Activated naive CD8-positive, alpha-beta T cell treated with anti-CD3 and anti-CD28 coated beads, Interleukin-2, amount 10 ng/mL, durations not matched to agents 7 days and 5 days (primary cell): ENCODE results near the gene KCNJ4. TPM values are rescaled to one million over a fixed set of nuclear protein-coding genes. Genes with fewer than 3 reads are reported as not detected.
A peak's percentile ranks its signal among the peaks of the same experiment; 100 is the strongest.

ENCODE experiments used
- ATAC-seq: fragments of 150-1000 bp; cut with Tn5 transposase; one replicate; pipeline ENCODE4 v1.10.0; 2021; ENCODE audit warnings: low read depth, moderate library complexity
- POLR2A ChIA-PET: fragments of 350-600 bp; sonication (Branson Sonifier 250); formaldehyde crosslinking; loops from one replicate; lab custom pipeline; 2021; ENCODE audit warnings: antibody characterized with exemption; lab: Charles Lee
- DNase-seq: peaks from one replicate; pipeline ENCODE4 v3.0.0; 2021
- H3K27ac Mint-ChIP-seq: one replicate; pipeline ENCODE4 v1.8.0; 2022; ENCODE audit warnings: mild to moderate bottlenecking, mixed read lengths
- H3K27me3 Mint-ChIP-seq: one replicate; pipeline ENCODE4 v1.8.0; 2022; ENCODE audit warnings: mild to moderate bottlenecking, moderate library complexity, mixed read lengths
- H3K36me3 Mint-ChIP-seq: one replicate; pipeline ENCODE4 v1.8.0; 2021; ENCODE audit warnings: mild to moderate bottlenecking, mixed read lengths
- H3K4me1 Mint-ChIP-seq: one replicate; pipeline ENCODE4 v1.8.0; 2021; ENCODE audit warnings: mixed read lengths
- H3K4me3 Mint-ChIP-seq: one replicate; pipeline ENCODE4 v1.8.0; 2022; ENCODE audit warnings: mild to moderate bottlenecking, moderate library complexity, mixed read lengths
- H3K9me3 Mint-ChIP-seq: one replicate; pipeline ENCODE4 v1.8.0; 2021; ENCODE audit warnings: mixed read lengths
- total RNA-seq, 2 experiments: library from RNA; stranded (reverse); gene quantifications; one replicate each; pipeline ENCODE4 v1.2.3, GENCODE V29; 2021

Gene KCNJ4
- total RNA-seq, 2 experiments from 2014 or later, result not detected

- ATAC-seq, result no peak
- H3K36me3 Mint-ChIP-seq, result no peaks in the 10 kb centered on the region
- H3K27me3 Mint-ChIP-seq, result no peaks in the 10 kb centered on the region
- no peaks in the 10 kb centered on the region for H3K9me3 Mint-ChIP-seq
- H3K4me1 Mint-ChIP-seq, result no peaks in the 10 kb centered on the region
- H3K4me3 Mint-ChIP-seq, result no peak overlapping the region
- no peak overlapping the region for H3K27ac Mint-ChIP-seq
- no peak for DNase-seq
- POLR2A ChIA-PET, result no interaction called here
Measured at GRCh38 chr22:38428714-38429113, 26.3 kb downstream of the KCNJ4 start.

GRCh38 chr22:38427940-38428339 lies 27.1 kb downstream of the KCNJ4 start:
- DNase-seq (no peak), ATAC-seq (no peak)
- POLR2A ChIA-PET, result no interaction called here
- H3K27me3 Mint-ChIP-seq, result no peaks in the 10 kb centered on the region
- H3K9me3 Mint-ChIP-seq, result no peaks in the 10 kb centered on the region
- no peak overlapping the region for H3K4me3 Mint-ChIP-seq
- no peak overlapping the region for H3K27ac Mint-ChIP-seq
- H3K36me3 Mint-ChIP-seq, result no peaks in the 10 kb centered on the region
- no peaks in the 10 kb centered on the region for H3K4me1 Mint-ChIP-seq

- Mint-ChIP-seq H3K27me3 (no peaks in the 10 kb centered on the region), H3K9me3 (no peaks in the 10 kb centered on the region), H3K27ac (no peak overlapping the region), H3K4me1 (no peaks in the 10 kb centered on the region), H3K36me3 (no peaks in the 10 kb centered on the region), H3K4me3 (no peak overlapping the region)
- DNase-seq (no peak), ATAC-seq (no peak)
- POLR2A ChIA-PET, result no interaction called here
Measured at GRCh38 chr22:38427465-38427864, 27.5 kb downstream of the KCNJ4 start.

- no peaks in the 10 kb centered on the region for H3K9me3 Mint-ChIP-seq
- H3K27ac Mint-ChIP-seq, result no peak overlapping the region
- ATAC-seq (no peak), DNase-seq (no peak)
- POLR2A ChIA-PET, result no interaction called here
- no peaks in the 10 kb centered on the region for H3K4me1 Mint-ChIP-seq
- no peaks in the 10 kb centered on the region for H3K27me3 Mint-ChIP-seq
- no peak overlapping the region for H3K4me3 Mint-ChIP-seq
- H3K36me3 Mint-ChIP-seq, result no peaks in the 10 kb centered on the region
Measured at GRCh38 chr22:38426628-38427027, 28.4 kb downstream of the KCNJ4 start.

- Mint-ChIP-seq H3K27me3 (no peaks in the 10 kb centered on the region), H3K27ac (no peak overlapping the region)
- POLR2A ChIA-PET, result no interaction called here
Measured at GRCh38 chr22:38424525-38425080, 30.4 kb downstream of the KCNJ4 start.

GRCh38 chr22:38423512-38424503 lies 31.2 kb downstream of the KCNJ4 start:
- POLR2A ChIA-PET, result no interaction called here
- no peaks in the 10 kb centered on the region for H3K4me1 Mint-ChIP-seq
- H3K36me3 Mint-ChIP-seq, result no peaks in the 10 kb centered on the region
- DNase-seq (no peak), ATAC-seq (no peak)
- no peak overlapping the region for H3K4me3 Mint-ChIP-seq
- no peaks in the 10 kb centered on the region for H3K9me3 Mint-ChIP-seq
- H3K27ac Mint-ChIP-seq, result no peak overlapping the region
- no peaks in the 10 kb centered on the region for H3K27me3 Mint-ChIP-seq

More at GRCh38 chr22:38424525-38425080, 30.4 kb downstream of the KCNJ4 start:
- ATAC-seq (no peak), DNase-seq (no peak)
- Mint-ChIP-seq H3K36me3 (no peaks in the 10 kb centered on the region), H3K4me1 (no peaks in the 10 kb centered on the region), H3K9me3 (no peaks in the 10 kb centered on the region), H3K4me3 (no peak overlapping the region)

- DNase-seq (no peak), ATAC-seq (no peak)
- H3K27me3 Mint-ChIP-seq, result no peaks in the 10 kb centered on the region
- H3K4me1 Mint-ChIP-seq, result no peaks in the 10 kb centered on the region
- no peaks in the 10 kb centered on the region for H3K9me3 Mint-ChIP-seq
- H3K36me3 Mint-ChIP-seq, result no peaks in the 10 kb centered on the region
- POLR2A ChIA-PET, result no interaction called here
- no peak overlapping the region for H3K27ac Mint-ChIP-seq
- no peak overlapping the region for H3K4me3 Mint-ChIP-seq
Measured at GRCh38 chr22:38422611-38423511, 32.1 kb downstream of the KCNJ4 start.

GRCh38 chr22:38420734-38421133 lies 34.3 kb downstream of the KCNJ4 start:
- Mint-ChIP-seq H3K4me1 (no peaks in the 10 kb centered on the region), H3K27me3 (no peaks in the 10 kb centered on the region), H3K9me3 (no peaks in the 10 kb centered on the region), H3K36me3 (no peaks in the 10 kb centered on the region), H3K27ac (no peak overlapping the region), H3K4me3 (no peak overlapping the region)
- DNase-seq, result no peak
- POLR2A ChIA-PET, result interaction anchor here (0.7 kb wide), 1 partner anchor 220 kb away, joined by 3 read pairs; no protein-coding TSS in a partner anchor
- ATAC-seq, result no peak

GRCh38 chr22:38419858-38420160 lies 35.2 kb downstream of the KCNJ4 start:
- Mint-ChIP-seq H3K9me3 (no peaks in the 10 kb centered on the region), H3K27me3 (no peaks in the 10 kb centered on the region), H3K4me1 (no peaks in the 10 kb centered on the region), H3K27ac (no peak overlapping the region), H3K4me3 (no peak overlapping the region), H3K36me3 (no peaks in the 10 kb centered on the region)
- POLR2A ChIA-PET, result no interaction called here
- no peak for ATAC-seq
- DNase-seq, result no peak

- POLR2A ChIA-PET, result no interaction called here
- DNase-seq (no peak), ATAC-seq (no peak)
- Mint-ChIP-seq H3K9me3 (no peaks in the 10 kb centered on the region), H3K4me1 (no peaks in the 10 kb centered on the region), H3K27me3 (no peaks in the 10 kb centered on the region), H3K36me3 (no peaks in the 10 kb centered on the region), H3K27ac (no peak overlapping the region), H3K4me3 (no peak overlapping the region)
Measured at GRCh38 chr22:38419121-38419857, 35.7 kb downstream of the KCNJ4 start.

- POLR2A ChIA-PET, result interaction anchor here (0.7 kb wide), 1 partner anchor 50 kb away, joined by 3 read pairs; the partner anchor contains the start of gene KDELR3
- no peak for DNase-seq
Measured at GRCh38 chr22:38418589-38418988, 36.4 kb downstream of the KCNJ4 start.

GRCh38 chr22:38417252-38418060 lies 37.5 kb downstream of the KCNJ4 start:
- no peak for ATAC-seq
- DNase-seq, result no peak
- H3K27me3 Mint-ChIP-seq, result no peaks in the 10 kb centered on the region

More at GRCh38 chr22:38418589-38418988, 36.4 kb downstream of the KCNJ4 start:
- Mint-ChIP-seq H3K4me1 (no peaks in the 10 kb centered on the region), H3K36me3 (no peaks in the 10 kb centered on the region), H3K4me3 (no peak overlapping the region), H3K27ac (peak overlapping the region; percentile 22), H3K9me3 (no peaks in the 10 kb centered on the region), H3K27me3 (no peaks in the 10 kb centered on the region)
- no peak for ATAC-seq

More at GRCh38 chr22:38417252-38418060, 37.5 kb downstream of the KCNJ4 start:
- no peak overlapping the region for H3K27ac Mint-ChIP-seq
- no peaks in the 10 kb centered on the region for H3K9me3 Mint-ChIP-seq
- no peaks in the 10 kb centered on the region for H3K4me1 Mint-ChIP-seq
- no peak overlapping the region for H3K4me3 Mint-ChIP-seq
- POLR2A ChIA-PET, result interaction anchor here (0.5 kb wide), 1 partner anchor 68 kb away, joined by 4 read pairs; no protein-coding TSS in a partner anchor
- no peaks in the 10 kb centered on the region for H3K36me3 Mint-ChIP-seq
